ENCODE measurements around the gene CHRD. TPM values are rescaled to one million over a fixed set of nuclear protein-coding genes. Genes with fewer than 3 reads are reported as not detected.

Gene CHRD
- total and polyA plus RNA-seq, 7 donors: 0.23 to 16.3 (median 5.7) TPM

GRCh38 chr3:184334470-184335158 lies 45.2 kb upstream of the CHRD start:
- DNase-seq: no peak
- H3K27me3 ChIP-seq: no peaks in the 10 kb centered on the region
- intact Hi-C loops (cut with DNase I): loop anchor here (1.0 to 10.0 kb wide), 2 partner anchors 14 to 700 kb away; partner anchors contain the start of gene KLHL24
- no peak overlapping the region for H3K4me3 ChIP-seq
- TF ChIP-seq EP300 (IDR thresholded peaks at IDR 0.05) (no peak), POLR2AphosphoS5 (IDR thresholded peaks at IDR 0.05) (no peak), POLR2A (IDR thresholded peaks at IDR 0.05) (no peak), CTCF (IDR thresholded peaks at IDR 0.05) (no peak)
- WGBS, 2 donors: 79 to 82% methylated on average over 15 of the region's 15 CpGs
- H3K36me3 ChIP-seq: peaks cover 22 to 58% (median 54%) of the 10 kb centered on the region in 4 donors
- H3K9me3 ChIP-seq: no peaks in the 10 kb centered on the region
- H3K27ac ChIP-seq: peak overlapping the region; percentile 95 to 100 (median 99)
- H3K4me1 ChIP-seq: peaks cover 3 to 45% (median 41%) of the 10 kb centered on the region in 4 donors

GRCh38 chr3:184335291-184335660 lies 44.6 kb upstream of the CHRD start:
- Histone ChIP-seq H3K36me3 (peaks cover 17 to 51% (median 48%) of the 10 kb centered on the region in 4 donors), H3K9me3 (no peaks in the 10 kb centered on the region), H3K27me3 (no peaks in the 10 kb centered on the region), H3K27ac (peak overlapping the region; percentile 95 to 100 (median 99)), H3K4me1 (peaks cover 3 to 48% (median 45%) of the 10 kb centered on the region in 4 donors), H3K4me3 (peak overlapping the region in 3 of 4 donors; percentile 86 to 97 (median 87))
- WGBS, 2 donors: 36 to 51% methylated on average over 4 of the region's 4 CpGs
- intact Hi-C loops (cut with DNase I): loop anchor here (1.0 to 10.0 kb wide), 2 partner anchors 15 to 700 kb away; partner anchors contain the start of gene KLHL24
- TF ChIP-seq CTCF (IDR thresholded peaks at IDR 0.05): no peak
- no peak for TF ChIP-seq EP300 (IDR thresholded peaks at IDR 0.05)
- TF ChIP-seq POLR2AphosphoS5 (IDR thresholded peaks at IDR 0.05): no peak
- TF ChIP-seq POLR2A (IDR thresholded peaks at IDR 0.05): no peak
- no peak for DNase-seq

DNA sequence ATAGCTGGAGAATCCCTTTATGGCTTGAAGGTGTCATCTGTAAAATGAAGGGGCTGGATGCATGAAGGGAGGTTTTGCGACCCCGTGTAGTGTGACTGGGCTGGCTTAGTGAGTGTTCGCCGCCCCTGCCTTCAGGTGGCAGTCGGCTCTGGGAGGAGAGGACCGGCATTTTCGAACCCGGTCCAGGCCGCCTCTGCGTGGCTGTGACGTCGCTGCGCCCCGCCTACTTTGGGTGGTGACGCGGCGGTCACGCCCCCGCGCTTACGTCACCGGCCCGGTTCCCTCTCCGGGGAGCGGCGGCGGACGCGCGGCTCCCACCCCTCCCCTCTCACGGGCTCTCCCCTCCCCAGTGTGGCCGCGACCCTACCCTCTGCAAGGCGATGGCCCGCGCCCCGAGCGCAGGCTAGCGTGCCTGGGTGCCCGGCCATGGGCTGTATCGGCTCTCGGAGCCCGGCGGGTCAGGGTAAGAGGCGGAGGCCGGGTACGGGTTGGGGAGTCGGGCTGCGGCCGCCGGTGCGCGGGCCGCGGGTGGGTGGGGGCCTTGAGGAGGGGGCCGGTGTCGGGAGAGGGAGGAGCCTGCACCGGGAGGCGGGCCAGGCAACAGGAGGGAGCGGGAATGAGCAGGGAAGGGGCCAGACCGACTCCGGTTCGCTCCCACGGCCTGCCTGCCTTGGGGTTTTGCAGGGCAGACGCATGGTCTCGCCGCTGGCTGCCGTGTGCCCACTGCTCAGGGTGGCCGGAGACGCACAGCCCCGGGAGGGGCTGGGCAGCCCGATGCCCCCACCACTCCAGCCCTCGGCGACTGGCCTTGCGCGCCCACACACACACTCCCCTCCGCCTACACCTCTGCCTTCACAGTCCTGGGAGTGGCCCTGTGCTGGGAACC lies 44.0 kb upstream of the CHRD start:
- H3K36me3 ChIP-seq: peaks cover 12 to 45% (median 41%) of the 10 kb centered on the region in 4 donors
- H3K4me1 ChIP-seq: peaks cover 3 to 48% (median 45%) of the 10 kb centered on the region in 4 donors
- intact Hi-C loops (cut with DNase I): loop anchor here (1.0 to 10.0 kb wide), 2 partner anchors 16 to 701 kb away; partner anchors contain the start of gene KLHL24
- no peaks in the 10 kb centered on the region for H3K9me3 ChIP-seq
- DNase-seq: peak; percentile 94
- peak overlapping the region; percentile 73 to 97 (median 86) for H3K4me3 ChIP-seq
- 1% methylated on average over 77 of the region's 77 CpGs for WGBS, 2 donors
- peak overlapping the region; percentile 95 to 100 (median 99) for H3K27ac ChIP-seq
- TF ChIP-seq POLR2AphosphoS5 (IDR thresholded peaks at IDR 0.05) (peak; percentile 96 to 99 (median 98)), EP300 (IDR thresholded peaks at IDR 0.05) (peak in 2 of 4 donors; percentile 20 to 63), POLR2A (IDR thresholded peaks at IDR 0.05) (peak; percentile 78 to 90), CTCF (IDR thresholded peaks at IDR 0.05) (no peak)
- no peaks in the 10 kb centered on the region for H3K27me3 ChIP-seq

- intact Hi-C loops (cut with DNase I): loop anchor here (1.0 to 10.0 kb wide), 2 partner anchors 22 to 702 kb away; partner anchors contain the start of genes EIF4G1 and KLHL24
- H3K36me3 ChIP-seq: peaks cover 4 to 42% (median 37%) of the 10 kb centered on the region in 4 donors
- H3K27me3 ChIP-seq: no peaks in the 10 kb centered on the region
- DNase-seq: peak; percentile 74
- TF ChIP-seq EP300 (IDR thresholded peaks at IDR 0.05) (no peak), POLR2AphosphoS5 (IDR thresholded peaks at IDR 0.05) (peak; percentile 58 to 80 (median 63))
- H3K4me3 ChIP-seq: peak overlapping the region; percentile 73 to 97 (median 86)
- WGBS, 2 donors: 22% methylated on average over 17 of the region's 17 CpGs
- H3K27ac ChIP-seq: peak overlapping the region; percentile 95 to 100 (median 99)
- peaks cover 3 to 46% (median 44%) of the 10 kb centered on the region in 4 donors for H3K4me1 ChIP-seq
- H3K9me3 ChIP-seq: no peaks in the 10 kb centered on the region
Observed at GRCh38 chr3:184336547-184337398, 43.1 kb upstream of the CHRD start.
